Coronary artery (tissue), 2 donors: ENCODE results near the gene NUP210.

ENCODE experiments used
- DNase-seq: peaks from one replicate; pipeline ENCODE4 v3.0.0-alpha.2; 2017; ENCODE audit warnings: low spot score
- H3K27ac ChIP-seq, 2 donors: fragments of 200-600 bp; sonication (generic); one replicate each; pipeline ENCODE4 v1.5.1; 2016 to 2019
- H3K4me3 ChIP-seq: fragments of 200-600 bp; sonication (generic); 2 replicates; pipeline ENCODE4 v1.5.1; 2016; ENCODE audit warnings: mild to moderate bottlenecking, moderate library complexity
- TF ChIP-seq, protein P1 (sequence below): fragments of 200-600 bp; sonication (generic); IDR thresholded peaks from one replicate; pipeline ENCODE4 v1.5.1; 2019; ENCODE audit warnings: antibody characterized with exemption

The NUP210 gene

DNA sequence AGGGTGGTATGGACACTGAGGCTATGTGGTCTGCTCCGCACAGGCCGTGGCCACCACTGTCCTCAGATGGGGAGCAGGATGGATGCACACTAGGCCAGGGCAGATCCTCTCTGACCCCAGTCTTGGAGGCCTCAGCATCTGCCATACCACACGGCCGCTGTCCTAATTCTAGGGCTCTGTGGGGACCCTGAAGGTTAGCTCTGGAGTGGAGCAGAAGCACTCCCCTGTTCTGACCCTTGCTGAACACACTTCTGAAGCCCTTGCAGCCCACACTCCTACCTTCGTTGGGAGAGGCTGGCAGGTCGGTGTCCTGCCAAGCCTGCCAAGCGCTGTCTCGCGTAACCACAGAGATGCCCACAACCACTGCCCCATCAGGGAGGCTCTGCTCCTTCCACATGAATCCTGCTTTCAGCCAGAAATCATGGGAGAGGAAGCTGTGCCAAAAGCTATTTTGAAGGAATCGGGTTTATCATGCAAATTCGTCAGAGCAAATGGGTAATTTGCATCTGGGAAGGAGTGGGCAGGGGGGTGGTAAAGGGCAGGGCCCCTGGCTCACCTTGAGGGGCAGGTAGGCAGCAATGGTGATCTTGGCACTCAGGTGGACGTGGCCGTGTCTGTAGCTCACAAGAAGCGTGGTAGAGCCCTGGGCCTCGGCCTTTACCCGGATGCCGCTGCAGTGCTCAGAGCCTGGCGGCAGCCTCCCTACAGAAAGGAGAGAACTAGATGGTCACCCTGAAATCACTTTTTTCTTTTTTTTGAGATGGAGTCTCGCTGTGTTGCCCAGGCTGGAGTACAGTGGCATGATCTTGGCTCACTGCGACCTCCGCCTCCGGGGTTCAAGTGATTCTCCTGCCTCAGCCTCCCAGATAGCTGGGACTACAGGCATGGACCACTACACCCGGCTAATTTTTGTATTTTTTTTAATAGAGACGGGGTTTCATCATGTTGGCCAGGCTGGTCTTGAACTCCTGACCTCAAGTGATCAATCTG is 54.4 kb downstream of the NUP210 start:
- DNase-seq = no peak
- TF ChIP-seq, protein P1, sequence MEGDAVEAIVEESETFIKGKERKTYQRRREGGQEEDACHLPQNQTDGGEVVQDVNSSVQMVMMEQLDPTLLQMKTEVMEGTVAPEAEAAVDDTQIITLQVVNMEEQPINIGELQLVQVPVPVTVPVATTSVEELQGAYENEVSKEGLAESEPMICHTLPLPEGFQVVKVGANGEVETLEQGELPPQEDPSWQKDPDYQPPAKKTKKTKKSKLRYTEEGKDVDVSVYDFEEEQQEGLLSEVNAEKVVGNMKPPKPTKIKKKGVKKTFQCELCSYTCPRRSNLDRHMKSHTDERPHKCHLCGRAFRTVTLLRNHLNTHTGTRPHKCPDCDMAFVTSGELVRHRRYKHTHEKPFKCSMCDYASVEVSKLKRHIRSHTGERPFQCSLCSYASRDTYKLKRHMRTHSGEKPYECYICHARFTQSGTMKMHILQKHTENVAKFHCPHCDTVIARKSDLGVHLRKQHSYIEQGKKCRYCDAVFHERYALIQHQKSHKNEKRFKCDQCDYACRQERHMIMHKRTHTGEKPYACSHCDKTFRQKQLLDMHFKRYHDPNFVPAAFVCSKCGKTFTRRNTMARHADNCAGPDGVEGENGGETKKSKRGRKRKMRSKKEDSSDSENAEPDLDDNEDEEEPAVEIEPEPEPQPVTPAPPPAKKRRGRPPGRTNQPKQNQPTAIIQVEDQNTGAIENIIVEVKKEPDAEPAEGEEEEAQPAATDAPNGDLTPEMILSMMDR = no peak
- H3K4me3 ChIP-seq = no peak overlapping the region
- H3K27ac ChIP-seq = no peak overlapping the region

DNA sequence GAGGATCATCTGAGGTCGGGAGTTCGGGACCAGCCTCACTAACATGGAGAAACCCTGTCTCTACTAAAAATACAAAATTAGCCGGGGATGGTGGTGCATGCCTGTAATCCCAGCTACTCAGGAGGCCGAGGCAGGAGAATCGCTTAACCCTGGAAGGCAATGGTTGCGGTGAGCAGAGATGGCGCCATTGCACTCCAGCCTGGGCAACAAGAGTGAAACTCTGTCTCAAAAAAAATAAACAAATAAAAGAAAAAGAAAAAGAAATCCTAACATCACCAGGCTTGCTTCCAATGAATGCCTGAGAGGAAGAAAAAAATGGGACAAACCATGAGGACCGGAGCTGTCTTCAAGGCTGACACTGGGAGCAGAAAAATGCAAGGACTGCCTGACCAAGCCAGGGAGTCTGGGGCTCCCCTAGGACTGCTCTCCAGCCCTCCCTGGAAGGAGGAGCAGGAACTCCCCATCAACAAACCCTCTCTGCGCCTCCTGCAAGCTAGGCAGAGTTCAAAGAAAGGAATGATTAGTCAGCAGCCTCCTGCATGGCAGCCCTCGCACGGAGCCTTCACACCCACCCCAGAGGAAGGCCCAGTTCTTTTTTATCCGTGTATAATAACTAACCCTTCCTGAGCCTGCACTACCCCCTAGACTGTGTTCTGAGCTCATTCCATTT is 55.4 kb downstream of the NUP210 start:
- TF ChIP-seq, protein P1 = no peak
- Histone ChIP-seq H3K27ac (no peak overlapping the region), H3K4me3 (no peak overlapping the region)
- DNase-seq = no peak

DNA sequence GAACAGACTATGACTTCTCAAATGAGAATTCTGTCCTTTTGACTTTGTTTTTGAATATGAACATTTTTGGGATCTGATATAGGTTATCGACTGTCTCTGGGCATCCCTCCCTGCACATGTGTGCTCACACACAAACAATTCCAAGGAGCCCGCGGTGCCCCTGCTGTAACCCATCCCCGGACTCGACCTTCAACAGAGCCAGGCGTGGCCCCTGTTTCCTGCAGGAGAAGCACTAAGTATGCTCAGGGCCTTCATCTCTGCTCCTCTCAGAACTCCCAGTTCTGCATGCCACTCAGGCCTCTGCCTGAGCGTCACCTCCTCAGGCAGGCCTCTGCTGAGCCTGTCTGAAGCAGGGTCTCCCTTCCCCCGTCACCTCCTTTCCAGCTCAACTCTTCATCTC is 57.6 kb downstream of the NUP210 start:
- TF ChIP-seq, protein P1 = no peak
- no peak for DNase-seq
- Histone ChIP-seq H3K4me3 (no peak overlapping the region), H3K27ac (no peak overlapping the region)

DNA sequence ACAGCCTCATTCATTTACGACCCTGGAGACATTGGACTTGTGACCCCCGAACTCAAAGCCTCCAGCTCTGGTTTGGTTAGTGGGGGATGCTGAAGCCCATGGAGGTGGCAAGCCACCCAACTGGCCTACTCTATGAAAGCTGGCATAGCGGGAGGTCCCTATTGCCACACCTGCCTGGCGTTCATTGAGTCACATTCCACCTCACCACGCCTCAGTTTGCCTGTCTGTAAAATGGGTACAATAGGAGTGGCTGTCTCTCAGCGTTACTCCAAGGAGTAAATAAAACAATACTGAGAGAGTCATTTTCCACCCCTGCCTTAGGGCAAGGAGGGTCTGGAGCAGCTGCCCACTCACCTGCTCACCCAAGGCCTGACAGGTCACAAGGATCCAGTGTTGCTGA is 60.2 kb downstream of the NUP210 start:
- TF ChIP-seq, protein P1 = no peak
- no peak overlapping the region for H3K4me3 ChIP-seq
- H3K27ac ChIP-seq = no peak overlapping the region
- DNase-seq = no peak

DNA sequence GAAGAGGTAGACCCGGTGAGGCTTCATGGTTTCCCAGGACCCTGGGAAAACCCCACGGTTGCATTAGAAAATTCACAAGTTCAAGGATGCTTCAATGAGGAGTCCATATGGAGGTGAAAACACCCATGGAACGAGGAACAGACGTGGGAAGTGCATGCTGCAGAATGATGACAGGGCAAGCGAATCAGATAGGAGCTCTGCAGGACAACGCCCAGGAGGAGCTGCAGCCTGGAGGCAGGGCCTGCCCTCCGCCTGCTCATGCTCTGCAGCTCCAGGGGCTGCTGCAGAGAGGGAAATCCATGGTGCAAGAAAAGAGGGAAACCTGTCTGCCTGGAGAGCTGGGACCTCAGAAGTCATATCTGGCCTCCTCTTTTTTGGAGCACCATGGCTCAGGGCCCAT is 61.5 kb downstream of the NUP210 start:
- TF ChIP-seq, protein P1 = no peak
- no peak overlapping the region for H3K27ac ChIP-seq
- no peak for DNase-seq
- no peak overlapping the region for H3K4me3 ChIP-seq

DNA sequence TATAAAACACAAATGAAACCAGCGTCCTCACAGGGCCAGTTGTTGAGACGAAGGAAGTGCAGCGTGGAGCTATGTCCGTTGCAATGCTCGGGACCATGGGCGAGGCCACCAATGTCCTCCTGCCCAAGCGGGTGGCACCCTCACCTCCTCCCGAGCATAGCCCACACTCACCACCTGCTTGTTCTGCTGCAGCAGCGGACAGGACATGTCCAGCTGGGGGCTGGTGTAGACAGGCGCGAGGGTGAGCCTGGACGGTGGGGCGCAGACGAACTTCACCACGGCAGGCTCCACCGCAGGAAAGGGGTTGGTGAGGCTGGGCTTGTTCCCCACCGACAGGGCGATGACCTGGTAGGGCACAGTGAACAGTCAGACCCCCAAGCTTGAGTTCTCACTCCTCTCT is 62.1 kb downstream of the NUP210 start:
- Histone ChIP-seq H3K27ac (no peak overlapping the region), H3K4me3 (no peak overlapping the region)
- DNase-seq = no peak
- TF ChIP-seq, protein P1 = no peak
